IMR-90 (cell line): ENCODE results near the gene CNTN5. TPM values are rescaled to one million over a fixed set of nuclear protein-coding genes. Genes with fewer than 3 reads are reported as not detected.

ENCODE experiments used
- ATAC-seq: fragments of 200-7000 bp; cut with Tn5 transposase; 2 replicates; pipeline ENCODE4 v1.9.1; 2020; ENCODE audit warnings: low read depth, mild to moderate bottlenecking, moderate library complexity
- BruUV-seq: library from RNA; stranded (reverse); fragments of 400-500 nt; replicated peaks from 2 replicates; lab custom pipeline; 2021; lab: Mats Ljungman, UMichigan
- CTCF ChIA-PET: fragments of 300-600 bp; formaldehyde crosslinking; extraction: SDS; loops from one replicate; lab custom pipeline; 2021; ENCODE audit warnings: antibody characterized with exemption; lab: Yijun Ruan, JAX
- POLR2A ChIA-PET: fragments of 300-600 bp; sonication (Branson Sonifier 250); formaldehyde crosslinking; loops from one replicate; lab custom pipeline; 2022; ENCODE audit warnings: antibody characterized with exemption; ENCODE audit not compliant: unreplicated experiment; lab: Charles Lee
- DNase-seq: peaks from one replicate; pipeline ENCODE4 v3.0.0; 2013
- H2AFZ ChIP-seq: replicated peaks from 2 replicates; pipeline ENCODE3; 2013; ENCODE audit warnings: low read length, mild to moderate bottlenecking; ENCODE audit not compliant: poor library complexity
- H2AK5ac ChIP-seq: 2 replicates; pipeline ENCODE4 v1.6.1; 2013; ENCODE audit warnings: low read depth, low read length, inconsistent platforms
- H2AK9ac ChIP-seq: replicated peaks from 2 replicates; pipeline ENCODE3; 2013; ENCODE audit warnings: mild to moderate bottlenecking, low read depth, low read length, moderate library complexity; ENCODE audit not compliant: poor library complexity
- H2BK120ac ChIP-seq: 2 replicates; pipeline ENCODE4 v1.6.1; 2013; ENCODE audit warnings: low read depth, low read length, inconsistent platforms
- H2BK15ac ChIP-seq: 3 replicates; pipeline ENCODE4 v1.6.1; 2013; ENCODE audit warnings: low read depth, low read length, inconsistent platforms
- H2BK20ac ChIP-seq: 2 replicates; pipeline ENCODE4 v1.6.1; 2013; ENCODE audit warnings: low read depth, mild to moderate bottlenecking, inconsistent platforms, low read length, moderate library complexity
- H2BK5ac ChIP-seq: 2 replicates; pipeline ENCODE4 v1.6.1; 2013; ENCODE audit warnings: mild to moderate bottlenecking, low read depth, low read length, inconsistent platforms; ENCODE audit not compliant: poor library complexity, severe bottlenecking
- H3K14ac ChIP-seq: replicated peaks from 2 replicates; pipeline ENCODE4 v1.6.1; 2013; ENCODE audit warnings: low read depth, low read length, inconsistent platforms
- H3K18ac ChIP-seq: 2 replicates; pipeline ENCODE4 v1.6.1; 2013; ENCODE audit warnings: low read depth, low read length, control low read depth
- H3K23ac ChIP-seq: 2 replicates; pipeline ENCODE4 v1.6.1; 2013; ENCODE audit warnings: low read depth, low read length, inconsistent platforms
- H3K27ac ChIP-seq: 2 replicates; pipeline ENCODE4 v1.5.1; 2013; ENCODE audit warnings: mild to moderate bottlenecking, control low read depth, low read length; ENCODE audit not compliant: insufficient read depth
- H3K27me3 ChIP-seq: 2 replicates; pipeline ENCODE4 v1.6.1; 2013; ENCODE audit warnings: low read length; ENCODE audit not compliant: control insufficient read depth, insufficient read depth
- H3K36me3 ChIP-seq: 2 replicates; pipeline ENCODE4 v1.6.1; 2013; ENCODE audit warnings: low read length, mixed read lengths; ENCODE audit not compliant: control insufficient read depth, insufficient read depth
- H3K4ac ChIP-seq: 2 replicates; pipeline ENCODE4 v1.6.1; 2013; ENCODE audit warnings: low read depth, low read length, inconsistent platforms
- H3K4me1 ChIP-seq: 2 replicates; pipeline ENCODE4 v1.6.1; 2013; ENCODE audit warnings: low read length, mixed read lengths; ENCODE audit not compliant: control insufficient read depth, insufficient read depth
- H3K4me2 ChIP-seq: 2 replicates; pipeline ENCODE4 v1.6.1; 2013; ENCODE audit warnings: low read depth, mild to moderate bottlenecking, control low read depth, low read length, moderate library complexity
- H3K4me3 ChIP-seq: 2 replicates; pipeline ENCODE4 v1.5.1; 2013; ENCODE audit warnings: low read depth, mild to moderate bottlenecking, control low read depth, low read length, moderate library complexity; ENCODE audit not compliant: insufficient read depth
- H3K56ac ChIP-seq: 2 replicates; pipeline ENCODE4 v1.6.1; 2013; ENCODE audit warnings: low read length, inconsistent platforms; ENCODE audit not compliant: insufficient read depth; ENCODE audit errors: extremely low read depth
- H3K79me1 ChIP-seq, 2 experiments: 2 replicates each; pipeline ENCODE4 v1.6.1; 2013; ENCODE audit warnings: low read length in 2 of 2, inconsistent platforms in 1 of 2, low read depth in 1 of 2
- H3K9ac ChIP-seq: 2 replicates; pipeline ENCODE4 v1.6.1; 2013; ENCODE audit warnings: low read depth, low read length, control low read depth
- H3K9me1 ChIP-seq: 2 replicates; pipeline ENCODE4 v1.6.1; 2013; ENCODE audit warnings: low read length, inconsistent platforms; ENCODE audit not compliant: insufficient read depth
- H3K9me3 ChIP-seq: 2 replicates; pipeline ENCODE4 v1.6.1; 2013; ENCODE audit warnings: low read length; ENCODE audit not compliant: control insufficient read depth, insufficient read depth
- H4K20me1 ChIP-seq: 2 replicates; pipeline ENCODE4 v1.6.1; 2013; ENCODE audit warnings: low read length, inconsistent platforms; ENCODE audit not compliant: insufficient read depth
- H4K5ac ChIP-seq: 2 replicates; pipeline ENCODE4 v1.6.1; 2013; ENCODE audit warnings: mild to moderate bottlenecking, low read depth, low read length, control low read depth
- H4K8ac ChIP-seq, 2 experiments: 2 replicates each; pipeline ENCODE4 v1.6.1; 2013; ENCODE audit warnings: low read depth in 2 of 2, low read length in 2 of 2, control low read depth in 1 of 2, inconsistent platforms in 1 of 2
- H4K91ac ChIP-seq: 2 replicates; pipeline ENCODE4 v1.6.1; 2013; ENCODE audit warnings: low read depth, low read length, inconsistent platforms; ENCODE audit not compliant: insufficient read depth
- MAFK ChIP-seq: IDR thresholded peaks from 2 replicates; pipeline ENCODE4 v1.6.1; 2012; ENCODE audit warnings: low read depth, low read length, improper control_type of control experiment
- WGBS, 2 experiments: methylation state at CpG; one replicate each; pipeline versions ENCODE4 v1.1.5 to v1.1.7; 2013; ENCODE audit warnings: missing lambda C conversion rate in 2 of 2; ENCODE audit not compliant: insufficient read length in 1 of 2; ENCODE audit errors: extremely low coverage in 2 of 2; 5-methylcytosine and 5-hydroxymethylcytosine counted together
- dilution Hi-C: fragments of 300-500 bp; cut with HindIII; formaldehyde crosslinking; loops from one replicate; pipeline ENCODE4 v1.14.3; 2018; ENCODE audit warnings: low sequenced_read_pairs; ENCODE audit not compliant: unreplicated experiment
- in situ Hi-C: fragments of 300-500 bp; cut with MboI; formaldehyde crosslinking; loops from 3 replicates; pipeline ENCODE4 v1.14.3; 2019; ENCODE audit warnings: low sequenced_read_pairs, inconsistent platforms, mixed read lengths
- intact Hi-C: fragments of 100-400 bp; cut with micrococcal nuclease; formaldehyde crosslinking; loops from 2 replicates; pipeline ENCODE4 v1.10.0; 2022
- polyA plus RNA-seq, 3 experiments: library from polyadenylated mRNA; depleted of rRNA; stranded (reverse); fragments of >200 nt; gene quantifications; 2 replicates each; pipeline ENCODE4 v1.2.3, GENCODE V29; 2012; ENCODE audit warnings: low replicate concordance in 1 of 3
- total RNA-seq: library from RNA; depleted of rRNA; stranded (reverse); fragments of >200 nt; gene quantifications from 2 replicates; pipeline ENCODE4 v1.2.3, GENCODE V29; 2012

The CNTN5 gene
- total and polyA plus RNA-seq, 2 of the 4 experiments (the other 2 are of a cell fraction): not detected

- no peak overlapping the region for H3K14ac ChIP-seq
- no peak overlapping the region for H3K4me3 ChIP-seq
- H2BK5ac ChIP-seq: no peak overlapping the region
- in situ Hi-C loops: no loop called here
- no peak overlapping the region for H2BK120ac ChIP-seq
- H3K4me1 ChIP-seq: no peaks in the 10 kb centered on the region
- H2AK9ac ChIP-seq: no peak overlapping the region
- no peak overlapping the region for H3K23ac ChIP-seq
- no TSS peak for BruUV-seq
- CTCF ChIA-PET: no interaction called here
- H4K91ac ChIP-seq: no peak overlapping the region
- no peak overlapping the region for H4K5ac ChIP-seq
- H3K18ac ChIP-seq: no peak overlapping the region
- H4K20me1 ChIP-seq: no peaks in the 10 kb centered on the region
- no peak overlapping the region for H3K56ac ChIP-seq
- DNase-seq (no peak), ATAC-seq (no peak)
- H4K8ac ChIP-seq: no peak overlapping the region
- no peaks in the 10 kb centered on the region for H3K9me1 ChIP-seq
- H2BK15ac ChIP-seq: no peak overlapping the region
- no peak overlapping the region for H3K9ac ChIP-seq
- no peaks in the 10 kb centered on the region for H3K79me1 ChIP-seq
- intact Hi-C loops: no loop called here
- no peaks in the 10 kb centered on the region for H3K36me3 ChIP-seq
- no peak overlapping the region for H2AK5ac ChIP-seq
- dilution Hi-C loops: no loop called here
- no peak overlapping the region for H3K4ac ChIP-seq
- POLR2A ChIA-PET: no interaction called here
- TF ChIP-seq MAFK: no peak
- no peaks in the 10 kb centered on the region for H3K27me3 ChIP-seq
- no peak overlapping the region for H3K27ac ChIP-seq
- H2AFZ ChIP-seq: no peak overlapping the region
- 0 out of 2 replicates have a peak, but pooled peaks cover 1% of the 10 kb centered on the region for H3K9me3 ChIP-seq
- no peak overlapping the region for H3K4me2 ChIP-seq
- no peak overlapping the region for H2BK20ac ChIP-seq
- 10% methylated on average over 2 of the region's 3 CpGs; no CpG with 5 or more reads in 1 of the 2 experiments for WGBS, 2 experiments
Observed at GRCh38 chr11:100141201-100141600, 1120.5 kb downstream of the CNTN5 start.
